IPS DF 4.7 (cell line): ENCODE data around the gene FBN2.
"Not testable (repeated sequence)": the region's sequence is repeated elsewhere in the genome, so short reads cannot be mapped to it uniquely, and the experiment has no call there.

ENCODE experiments used
- DNase-seq: peaks from one replicate; pipeline ENCODE4 v3.0.0-alpha.2; 2013; ENCODE audit warnings: low spot score; ENCODE audit errors: extremely low read depth

The FBN2 gene

DNA sequence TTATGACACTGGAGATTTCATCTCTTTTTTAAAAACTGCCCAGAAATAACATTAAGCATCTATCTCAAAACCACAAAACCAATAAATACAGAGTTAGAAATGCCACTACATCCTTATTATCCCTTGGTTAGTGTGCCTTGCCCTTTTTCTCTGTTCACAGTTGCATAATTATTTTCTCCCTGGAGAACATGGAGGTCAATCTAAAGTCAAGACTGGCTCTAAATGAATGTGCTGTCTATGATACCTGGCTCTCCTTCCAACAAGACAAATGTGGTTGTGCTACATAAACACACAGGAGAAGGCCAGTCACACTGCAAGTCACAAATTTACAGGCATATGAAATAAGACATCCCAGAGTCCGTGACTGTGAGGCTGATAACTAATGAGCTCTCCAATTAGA is 2.8 kb downstream of the FBN2 start:
- no peak for DNase-seq

DNA sequence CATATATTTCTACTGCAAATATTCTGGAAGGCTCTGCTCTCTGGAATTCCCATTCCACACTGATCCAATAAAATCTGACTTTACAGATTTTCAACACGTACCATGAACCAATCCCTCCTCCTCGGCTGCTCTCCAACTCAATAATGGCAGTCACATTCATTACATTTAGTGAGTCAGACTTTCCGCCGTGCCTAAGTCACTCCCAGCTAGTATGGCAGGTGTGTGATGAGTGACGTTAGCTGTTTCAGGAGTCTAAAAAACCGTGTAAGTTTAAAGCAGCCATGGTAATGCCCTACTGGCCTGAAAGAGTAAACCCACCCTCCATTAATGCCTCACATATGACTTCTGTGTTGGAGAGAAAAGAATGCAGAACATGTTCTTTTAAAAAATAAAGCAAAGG is 3.3 kb downstream of the FBN2 start:
- no peak for DNase-seq

DNA sequence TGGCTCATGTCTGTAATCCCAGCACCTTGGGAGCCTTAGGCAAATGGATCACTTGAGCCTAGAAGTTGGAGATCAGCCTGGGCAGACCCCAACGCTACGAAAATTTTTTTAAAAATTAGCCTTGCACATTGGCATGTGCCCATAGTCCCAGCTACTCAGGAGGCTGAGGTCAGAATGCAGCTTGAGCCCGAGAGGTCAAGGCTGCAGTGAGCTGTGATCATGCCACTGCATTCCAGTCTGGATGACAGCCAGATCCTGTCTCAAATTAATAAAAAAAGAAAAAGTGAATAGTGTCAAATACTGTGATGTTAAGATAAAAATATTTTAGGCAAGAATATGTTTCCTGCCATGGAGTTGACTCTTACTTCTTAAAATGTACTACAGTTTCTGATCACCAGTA is 5.3 kb downstream of the FBN2 start:
- DNase-seq = no peak

DNA sequence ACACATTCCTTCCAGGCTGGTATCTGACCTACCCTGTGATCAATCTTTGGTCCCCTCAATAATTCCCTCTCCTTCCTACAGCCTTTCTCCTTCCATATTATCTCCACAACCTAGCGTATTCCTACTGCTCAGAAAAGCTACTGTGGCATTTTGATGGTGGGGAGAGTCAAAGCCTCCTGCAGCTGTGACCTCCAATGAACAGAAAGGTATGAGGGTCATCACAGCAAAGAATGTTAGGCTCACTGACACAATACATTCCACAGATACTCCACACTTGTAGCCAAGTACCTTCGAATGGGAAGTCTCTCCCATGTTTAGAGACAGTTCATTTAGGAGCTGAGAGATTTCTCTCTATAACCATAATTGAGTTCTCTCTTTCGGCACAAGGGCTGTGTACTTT is 5.9 kb downstream of the FBN2 start:
- no peak for DNase-seq

DNA sequence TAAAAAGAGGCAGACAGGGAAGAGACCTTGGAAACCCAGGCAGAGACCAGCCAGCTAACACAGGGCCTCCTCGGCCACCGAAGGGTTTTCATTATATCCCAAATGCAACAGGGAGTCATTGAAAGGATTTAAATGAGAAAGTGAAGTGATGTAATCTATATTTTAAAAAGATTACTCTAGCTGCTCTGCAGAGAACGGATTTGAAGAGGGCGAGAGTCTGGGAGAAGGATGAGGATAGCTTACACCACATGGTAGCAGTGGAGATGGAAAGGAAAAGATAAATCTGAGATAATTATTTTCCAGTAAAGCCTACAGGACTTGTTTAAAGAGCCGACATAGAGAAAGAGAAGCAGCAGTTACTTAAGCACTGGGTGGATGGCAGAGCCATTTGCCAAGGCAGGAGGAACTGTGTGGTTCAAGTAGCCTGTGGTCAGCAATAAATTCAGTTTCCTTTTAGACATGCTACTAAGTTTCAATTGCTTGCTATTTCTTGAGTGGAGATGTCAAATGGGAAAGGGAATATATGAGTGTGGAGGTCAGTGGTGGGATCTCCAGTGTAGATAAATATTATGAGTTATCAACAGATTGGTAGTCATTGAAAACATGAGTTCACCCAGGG is 9.3 kb downstream of the FBN2 start:
- DNase-seq = no peak

- DNase-seq = no peak
Measured at GRCh38 chr5:128528126-128528525, 9.9 kb downstream of the FBN2 start.

DNA sequence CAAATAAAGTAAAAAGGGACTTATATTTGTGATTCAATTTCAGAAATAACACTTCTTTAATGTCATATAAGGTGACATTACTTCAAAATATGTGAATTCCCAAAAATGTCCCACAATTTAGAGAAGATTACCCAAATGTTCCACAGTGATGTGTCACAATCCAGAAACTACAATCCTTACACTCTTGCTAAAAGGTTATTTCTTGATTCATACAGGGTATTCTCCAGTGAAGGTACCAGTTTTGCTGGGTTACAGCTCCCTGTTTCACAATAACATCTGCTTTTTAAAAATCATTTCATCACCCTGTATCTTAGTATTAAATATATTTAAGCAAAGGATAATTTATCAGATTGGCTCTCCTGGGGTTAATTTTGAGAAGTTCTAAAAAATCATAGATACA is 11.0 kb downstream of the FBN2 start:
- no peak for DNase-seq

GRCh38 chr5:128522336-128522735 is 15.7 kb downstream of the FBN2 start:
- DNase-seq = no peak

- DNase-seq = no peak
Measured at GRCh38 chr5:128519827-128520226, 18.2 kb downstream of the FBN2 start.

DNA sequence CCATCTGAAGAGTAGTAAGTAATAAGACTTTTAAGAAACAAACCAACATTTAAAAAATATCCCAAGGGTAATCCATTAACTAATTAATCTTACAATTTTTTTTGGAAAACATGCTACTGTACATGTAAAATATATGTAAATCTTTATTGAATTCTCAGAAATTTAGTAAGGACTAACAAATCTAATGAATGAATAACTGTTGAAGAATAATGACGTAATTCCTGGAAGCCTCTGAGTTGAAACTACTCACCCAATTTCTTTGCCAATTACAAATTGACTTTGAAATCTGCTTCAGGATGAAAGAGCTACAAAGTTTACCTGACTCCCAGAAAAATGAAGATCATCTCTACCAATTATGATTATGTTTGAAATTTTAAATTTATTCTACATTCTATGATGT is 21.1 kb downstream of the FBN2 start:
- no peak for DNase-seq

DNA sequence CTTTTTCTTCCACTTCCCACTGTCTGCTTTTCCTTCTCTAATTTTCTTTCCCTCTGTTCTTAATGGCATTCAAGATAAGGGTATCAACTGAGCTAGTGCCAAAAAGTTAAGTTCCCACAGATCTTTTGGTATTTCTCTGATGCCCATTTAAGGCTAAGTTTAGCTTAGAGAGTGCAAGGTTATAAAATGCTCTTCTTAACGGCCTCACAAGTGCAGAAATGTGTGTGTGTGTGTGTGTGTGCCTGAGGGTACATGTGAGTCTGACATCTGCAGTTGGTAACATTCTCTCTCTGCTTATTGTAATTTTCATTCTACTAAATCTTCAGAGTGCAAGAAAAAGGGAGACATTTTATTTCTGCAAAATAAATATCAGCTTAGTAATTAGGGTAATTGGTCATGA is 24.2 kb downstream of the FBN2 start:
- DNase-seq = no peak

- DNase-seq = no peak
Measured at GRCh38 chr5:128512894-128513293, 25.2 kb downstream of the FBN2 start.

DNA sequence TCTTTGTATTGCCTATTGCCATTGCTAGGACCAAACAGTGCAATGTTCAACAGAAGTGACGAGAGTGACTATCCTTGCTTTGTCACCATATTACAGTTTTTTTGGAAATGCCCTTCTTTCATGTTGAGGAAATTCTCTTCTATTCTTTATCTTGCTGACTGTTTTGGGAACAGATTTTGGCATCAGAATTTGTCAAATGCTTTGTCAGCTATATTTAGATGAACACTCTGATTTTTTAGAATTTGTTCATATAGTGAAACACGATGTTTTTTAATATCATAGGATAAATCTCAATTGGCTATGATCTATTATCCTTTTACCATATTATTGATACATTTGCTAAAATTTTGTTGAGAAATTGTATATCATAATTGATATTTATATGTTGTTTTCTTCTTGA is 31.4 kb downstream of the FBN2 start:
- DNase-seq = no peak

GRCh38 chr5:128503727-128504126 is 34.3 kb downstream of the FBN2 start:
- DNase-seq = not testable (repeated sequence)

GRCh38 chr5:128498844-128499455 is 39.1 kb downstream of the FBN2 start:
- DNase-seq = no peak

GRCh38 chr5:128494516-128494915 is 43.5 kb downstream of the FBN2 start:
- no peak for DNase-seq

GRCh38 chr5:128493657-128494329 is 44.3 kb downstream of the FBN2 start:
- DNase-seq = no peak

- no peak for DNase-seq
Measured at GRCh38 chr5:128491291-128491690, 46.8 kb downstream of the FBN2 start.

GRCh38 chr5:128490761-128491160 is 47.3 kb downstream of the FBN2 start:
- no peak for DNase-seq

- no peak for DNase-seq
Measured at GRCh38 chr5:128487041-128487440, 51.0 kb downstream of the FBN2 start.

DNA sequence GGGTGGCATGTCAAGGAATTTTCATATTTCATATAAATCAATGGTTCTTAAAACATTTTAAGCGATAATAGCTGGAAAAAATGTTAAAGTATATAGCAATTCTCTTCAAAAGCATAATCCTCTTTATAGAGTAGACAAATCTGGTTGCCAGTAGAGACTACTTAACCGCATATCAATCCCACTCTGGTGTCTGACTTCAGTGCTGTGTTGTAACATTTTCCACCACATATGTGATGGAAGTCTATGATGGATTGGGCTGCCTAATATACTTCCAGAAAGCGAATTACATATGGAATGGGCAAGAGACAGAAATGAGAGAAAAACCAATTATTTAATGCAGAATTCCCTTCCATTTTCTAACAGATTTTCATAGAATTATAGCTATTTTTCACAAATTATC is 54.3 kb downstream of the FBN2 start:
- DNase-seq = no peak

DNA sequence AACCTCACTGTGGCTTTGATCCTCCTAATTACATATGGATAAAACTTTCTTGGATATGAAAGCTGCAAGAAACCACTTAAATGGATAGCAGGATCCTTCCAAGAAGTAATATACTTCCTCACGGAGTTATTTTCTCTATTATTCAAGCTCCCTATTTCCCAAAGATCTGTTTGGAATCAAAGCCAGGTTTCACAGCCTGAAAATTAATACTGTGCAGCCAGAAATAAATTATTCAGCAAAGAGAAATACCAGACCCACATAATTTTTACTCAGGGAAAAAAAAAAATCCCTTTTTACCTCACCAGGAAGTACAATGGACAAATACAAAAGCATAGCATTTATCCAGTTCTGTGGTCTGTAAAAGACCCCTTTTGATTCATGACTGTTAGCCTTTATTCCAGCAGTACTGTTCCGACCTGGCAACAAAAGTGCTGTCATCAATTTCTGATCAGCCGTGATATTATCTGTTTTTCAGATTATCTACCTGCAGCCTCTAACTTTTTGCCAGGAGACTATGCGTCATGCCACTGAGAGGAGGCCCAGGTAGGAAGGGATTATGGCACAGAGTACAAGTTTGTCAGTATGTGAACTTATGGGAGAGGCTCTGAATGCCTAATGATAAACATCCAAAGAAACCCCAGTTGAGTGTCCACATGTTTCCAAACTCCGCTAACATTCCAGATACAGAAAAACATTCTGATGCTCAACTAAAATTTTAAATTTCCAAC is 57.0 kb downstream of the FBN2 start:
- no peak for DNase-seq
